Tibial nerve (tissue), 3 donors: ENCODE data around the gene ARRB1.

Experiments
- CTCF ChIP-seq, 5 experiments: fragments of 200-600 bp in 3 of 5; fragments of 450-650 bp in 2 of 5; sonication (generic) in 3 of 5; IDR thresholded peaks; one replicate each; pipeline ENCODE4 v1.5.1; 2016 to 2019; ENCODE audit warnings: antibody characterized with exemption in 5 of 5, mild to moderate bottlenecking in 3 of 5, moderate library complexity in 2 of 5
- POLR2A ChIP-seq, 2 donors: fragments of 450-650 bp; IDR thresholded peaks; one replicate each; pipeline ENCODE4 v1.6.1; 2017; ENCODE audit warnings: antibody characterized with exemption in 2 of 2, mild to moderate bottlenecking in 2 of 2, moderate library complexity in 2 of 2

GRCh38 chr11:75342231-75342918, 9.1 kb downstream of the ARRB1 start:
- TF ChIP-seq CTCF (IDR thresholded peaks at IDR 0.05) = no peak
- TF ChIP-seq POLR2A (IDR thresholded peaks at IDR 0.05) = no peak
